ENCODE results near the gene ITGAD.

ITGAD gene

GRCh38 chr16:31393056-31393455 lies at the start of gene ITGAD:
TSS of gene ITGAD (plus strand) at chr16:31393335. CDS start at chr16:31393361, 26 bp downstream.
- Histone ChIP-seq H3K4me3 (ENCODE audit: low read length) (peak within 1 kb of the TSS; percentile 70), H3K36me3 (replicated peaks; ENCODE audit: low read depth, low read length) (no peaks in the 10 kb centered on the region), H3K27ac (ENCODE audit: low read length) (no peak within 1 kb of the TSS), H3K79me2 (ENCODE audit: low read length) (no peaks in the 10 kb centered on the region), H3K9me3 (ENCODE audit: insufficient read depth, low read length) (no peaks in the 10 kb centered on the region), H4K20me1 (ENCODE audit: insufficient read depth, low read length) (no peaks in the 10 kb centered on the region), H3K4me2 (ENCODE audit: low read length) (peak within 1 kb of the TSS; percentile 59), H2AFZ (ENCODE audit: low read depth, low read length) (peak within 1 kb of the TSS; percentile 61; the same call in 1 of the 2 replicates), H3K27me3 (ENCODE audit: low read depth, low read length) (no peaks in the 10 kb centered on the region), H3K9ac (ENCODE audit: low read length) (peak within 1 kb of the TSS; percentile 46; the same call in 1 of the 2 replicates), H3K4me1 (ENCODE audit: low read length) (peaks cover 26% of the 10 kb centered on the region)
- no peak for TF ChIP-seq CTCF (IDR thresholded peaks at IDR 0.05; ENCODE audit: low read depth, low read length)
- TF ChIP-seq EZH2phosphoT487 (IDR thresholded peaks at IDR 0.05; ENCODE audit: low read depth), result no peak

GRCh38 chr16:31344712-31345111 lies 48.4 kb upstream of the ITGAD start:
- peaks cover 39% of the 10 kb centered on the region for H3K4me1 ChIP-seq (ENCODE audit: low read length)
- H3K4me2 ChIP-seq (ENCODE audit: low read length), result peak overlapping the region; percentile 76
- TF ChIP-seq EZH2phosphoT487 (IDR thresholded peaks at IDR 0.05; ENCODE audit: low read depth) (no peak), CTCF (IDR thresholded peaks at IDR 0.05; ENCODE audit: low read depth, low read length) (no peak)
- no peaks in the 10 kb centered on the region for H4K20me1 ChIP-seq (ENCODE audit: insufficient read depth, low read length)
- no peaks in the 10 kb centered on the region for H3K36me3 ChIP-seq (replicated peaks; ENCODE audit: low read depth, low read length)
- peak overlapping the region; percentile 66; the same call in 1 of the 2 replicates for H2AFZ ChIP-seq (ENCODE audit: low read depth, low read length)
- H3K4me3 ChIP-seq (ENCODE audit: low read length), result peak overlapping the region; percentile 53
- peak overlapping the region; percentile 34; the same call in 1 of the 2 replicates for H3K9ac ChIP-seq (ENCODE audit: low read length)
- H3K9me3 ChIP-seq (ENCODE audit: insufficient read depth, low read length), result no peaks in the 10 kb centered on the region
- no peak overlapping the region for H3K27ac ChIP-seq (ENCODE audit: low read length)
- H3K27me3 ChIP-seq (ENCODE audit: low read depth, low read length), result no peaks in the 10 kb centered on the region
- H3K79me2 ChIP-seq (ENCODE audit: low read length), result no peaks in the 10 kb centered on the region

GRCh38 chr16:31347445-31347844 lies 45.7 kb upstream of the ITGAD start:
- Histone ChIP-seq H3K27ac (ENCODE audit: low read length) (peak overlapping the region; percentile 64), H3K4me2 (ENCODE audit: low read length) (peak overlapping the region; percentile 11; the same call in 1 of the 2 replicates), H3K79me2 (ENCODE audit: low read length) (no peaks in the 10 kb centered on the region), H3K27me3 (ENCODE audit: low read depth, low read length) (no peaks in the 10 kb centered on the region), H4K20me1 (ENCODE audit: insufficient read depth, low read length) (no peaks in the 10 kb centered on the region), H3K36me3 (replicated peaks; ENCODE audit: low read depth, low read length) (no peaks in the 10 kb centered on the region), H3K9me3 (ENCODE audit: insufficient read depth, low read length) (no peaks in the 10 kb centered on the region), H2AFZ (ENCODE audit: low read depth, low read length) (no peak overlapping the region), H3K4me3 (ENCODE audit: low read length) (no peak overlapping the region), H3K4me1 (ENCODE audit: low read length) (peaks cover 66% of the 10 kb centered on the region), H3K9ac (ENCODE audit: low read length) (no peak overlapping the region)
- TF ChIP-seq CTCF (IDR thresholded peaks at IDR 0.05; ENCODE audit: low read depth, low read length) (no peak), EZH2phosphoT487 (IDR thresholded peaks at IDR 0.05; ENCODE audit: low read depth) (no peak)

GRCh38 chr16:31348579-31348978 lies 44.6 kb upstream of the ITGAD start:
- Histone ChIP-seq H4K20me1 (ENCODE audit: insufficient read depth, low read length) (no peaks in the 10 kb centered on the region), H3K9ac (ENCODE audit: low read length) (no peak overlapping the region), H3K4me2 (ENCODE audit: low read length) (peak overlapping the region; percentile 49), H3K4me1 (ENCODE audit: low read length) (peaks cover 76% of the 10 kb centered on the region), H3K27me3 (ENCODE audit: low read depth, low read length) (no peaks in the 10 kb centered on the region), H3K36me3 (replicated peaks; ENCODE audit: low read depth, low read length) (no peaks in the 10 kb centered on the region), H3K9me3 (ENCODE audit: insufficient read depth, low read length) (no peaks in the 10 kb centered on the region), H2AFZ (ENCODE audit: low read depth, low read length) (no peak overlapping the region), H3K79me2 (ENCODE audit: low read length) (no peaks in the 10 kb centered on the region), H3K4me3 (ENCODE audit: low read length) (no peak overlapping the region), H3K27ac (ENCODE audit: low read length) (peak overlapping the region; percentile 64)
- TF ChIP-seq CTCF (IDR thresholded peaks at IDR 0.05; ENCODE audit: low read depth, low read length) (no peak), EZH2phosphoT487 (IDR thresholded peaks at IDR 0.05; ENCODE audit: low read depth) (no peak)

All from OCI-LY3 (cell line).